Activated effector memory CD4-positive, alpha-beta T cell treated with Interleukin-2 at 50 U/mL for 16 hours (primary cell): ENCODE data around the gene NSUN3.

Experiments used
- DNase-seq: peaks from one replicate; pipeline ENCODE4 v3.0.0-alpha.2; 2020

The NSUN3 gene

GRCh38 chr3:94132777-94133176 is 69.9 kb downstream of the NSUN3 start:
- DNase-seq: no peak

GRCh38 chr3:94136133-94136532 is 73.3 kb downstream of the NSUN3 start:
- DNase-seq: no peak

- DNase-seq: no peak
These were observed 74.5 kb downstream of the NSUN3 start for GRCh38 chr3:94137377-94137776.

- no peak for DNase-seq
These were observed 83.6 kb downstream of the NSUN3 start for GRCh38 chr3:94146455-94146854.

GRCh38 chr3:94147012-94147411 is 84.2 kb downstream of the NSUN3 start:
- no peak for DNase-seq

GRCh38 chr3:94150113-94150512 is 87.3 kb downstream of the NSUN3 start:
- no peak for DNase-seq

- DNase-seq: no peak
These were observed 93.8 kb downstream of the NSUN3 start for GRCh38 chr3:94156626-94157025.

- no peak for DNase-seq
These were observed 95.7 kb downstream of the NSUN3 start for GRCh38 chr3:94158512-94158911.

- DNase-seq: no peak
These were observed 96.4 kb downstream of the NSUN3 start for GRCh38 chr3:94159062-94159828.

GRCh38 chr3:94162700-94163099 is 99.8 kb downstream of the NSUN3 start:
- DNase-seq: no peak

GRCh38 chr3:94167346-94167745 is 104.5 kb downstream of the NSUN3 start:
- DNase-seq: no peak

- DNase-seq: no peak
These were observed 104.9 kb downstream of the NSUN3 start for GRCh38 chr3:94167796-94168195.

- DNase-seq: no peak
These were observed 109.1 kb downstream of the NSUN3 start for GRCh38 chr3:94171954-94172353.

- DNase-seq: no peak
These were observed 109.9 kb downstream of the NSUN3 start for GRCh38 chr3:94172695-94173310.

- no peak for DNase-seq
These were observed 111.0 kb downstream of the NSUN3 start for GRCh38 chr3:94173673-94174434.

- no peak for DNase-seq
These were observed 112.8 kb downstream of the NSUN3 start for GRCh38 chr3:94175677-94176076.

- no peak for DNase-seq
These were observed 114.3 kb downstream of the NSUN3 start for GRCh38 chr3:94176988-94177745.
